Measurements from ENCODE around the gene SMG6. TPM values are rescaled to one million over a fixed set of nuclear protein-coding genes. Genes with fewer than 3 reads are reported as not detected.
A peak's percentile ranks its signal among the peaks of the same experiment; 100 is the strongest.

Gene SMG6
- total RNA-seq, 1 experiment from 2014 or later: 28.6 TPM

DNA sequence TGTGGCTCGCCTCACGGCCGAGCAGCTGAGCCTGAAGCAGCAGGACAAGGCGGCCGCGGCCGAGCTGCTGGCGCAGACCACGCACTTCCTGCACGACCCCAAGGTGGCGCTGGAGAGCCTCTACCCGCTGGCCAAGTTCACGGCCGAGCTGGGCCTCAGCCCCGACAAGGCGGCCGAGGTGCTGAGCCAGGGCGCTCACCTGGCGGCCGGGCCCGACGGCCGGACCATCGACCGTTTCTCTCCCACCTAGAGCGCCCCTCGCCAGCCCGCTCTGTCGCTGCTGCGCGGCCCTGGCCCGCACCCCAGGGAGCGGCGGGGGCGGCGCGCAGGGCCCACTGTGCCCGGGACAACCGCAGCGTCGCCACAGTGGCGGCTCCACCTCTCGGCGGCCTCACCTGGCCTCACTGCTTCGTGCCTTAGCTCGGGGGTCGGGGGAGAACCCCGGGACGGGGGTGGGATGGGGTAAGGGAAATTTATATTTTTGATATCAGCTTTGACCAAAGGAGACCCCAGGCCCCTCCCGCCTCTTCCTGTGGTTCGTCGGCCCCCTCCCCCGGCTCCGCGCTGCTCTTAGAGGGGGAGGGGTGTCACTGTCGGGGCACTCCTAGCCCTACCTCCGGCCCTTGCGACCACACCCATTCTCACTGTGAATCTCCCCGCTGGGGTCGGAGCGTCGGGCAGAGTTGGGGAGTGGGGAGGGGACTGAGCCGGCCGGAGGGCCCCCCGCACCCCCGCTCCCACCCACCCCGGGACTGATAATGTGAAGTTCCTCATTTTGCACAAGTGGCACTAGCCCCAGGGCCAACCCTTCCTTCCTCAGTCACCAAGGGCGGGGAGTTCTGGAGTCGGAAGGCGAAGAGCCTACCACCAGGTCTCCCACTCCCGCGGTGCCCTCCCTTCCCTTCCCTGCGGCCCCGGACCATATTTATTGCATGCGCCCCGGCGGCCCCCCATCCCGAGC, 244.7 kb downstream of the SMG6 start:
- peaks cover 37% of the 10 kb centered on the region for H3K27me3 ChIP-seq (ENCODE audit: insufficient read depth, low read length)
- H3K4me2 ChIP-seq (ENCODE audit: insufficient read depth, insufficient read length, low read length): peak overlapping the region; percentile 29
- peak overlapping the region in 1 of 2 experiments; percentile 50; a peak in 1 of 5 replicates for H3K4me3 Mint-ChIP-seq
- H3K27ac Mint-ChIP-seq: no peak overlapping the region
- no peak overlapping the region for H2AFZ ChIP-seq (ENCODE audit: low read length)
- peaks cover 56% of the 10 kb centered on the region for H3K27me3 Mint-ChIP-seq (ENCODE audit: low read depth)
- WGBS (ENCODE audit: extremely low coverage, insufficient read length, low lambda C conversion rate): no CpG with 5 or more reads among the region's 78 CpGs
- H2BK12ac ChIP-seq (ENCODE audit: insufficient read length, low read depth, low read length): no peak overlapping the region
- H3K23ac ChIP-seq (ENCODE audit: insufficient read length, low read depth, low read length): no peak overlapping the region
- no peak overlapping the region for H2BK120ac ChIP-seq (ENCODE audit: low read depth, low read length, poor library complexity, severe bottlenecking)
- H4K20me1 ChIP-seq (ENCODE audit: control insufficient read depth, insufficient read depth, insufficient read length): peaks cover 4% of the 10 kb centered on the region
- DNase-seq: peak; percentile 91
- no peak overlapping the region for H3K27ac ChIP-seq (ENCODE audit: insufficient read length, low read depth, low read length)
- H3K9ac ChIP-seq (ENCODE audit: extremely low read depth, insufficient read length, low read length): no peak overlapping the region
- H4K8ac ChIP-seq (replicated peaks; ENCODE audit: insufficient read length, low read depth, low read length): no peak overlapping the region
- H2AK5ac ChIP-seq (ENCODE audit: insufficient read length, low read length): no peak overlapping the region
- peaks cover 5% of the 10 kb centered on the region; the same call in 1 of the 2 replicates for H3K4me1 ChIP-seq (ENCODE audit: insufficient read depth, low read length)
- H2BK15ac ChIP-seq (ENCODE audit: low read depth, low read length): no peak overlapping the region
- H3K18ac ChIP-seq (ENCODE audit: insufficient read length, low read depth, low read length): no peak overlapping the region
- TF ChIP-seq, protein P1, sequence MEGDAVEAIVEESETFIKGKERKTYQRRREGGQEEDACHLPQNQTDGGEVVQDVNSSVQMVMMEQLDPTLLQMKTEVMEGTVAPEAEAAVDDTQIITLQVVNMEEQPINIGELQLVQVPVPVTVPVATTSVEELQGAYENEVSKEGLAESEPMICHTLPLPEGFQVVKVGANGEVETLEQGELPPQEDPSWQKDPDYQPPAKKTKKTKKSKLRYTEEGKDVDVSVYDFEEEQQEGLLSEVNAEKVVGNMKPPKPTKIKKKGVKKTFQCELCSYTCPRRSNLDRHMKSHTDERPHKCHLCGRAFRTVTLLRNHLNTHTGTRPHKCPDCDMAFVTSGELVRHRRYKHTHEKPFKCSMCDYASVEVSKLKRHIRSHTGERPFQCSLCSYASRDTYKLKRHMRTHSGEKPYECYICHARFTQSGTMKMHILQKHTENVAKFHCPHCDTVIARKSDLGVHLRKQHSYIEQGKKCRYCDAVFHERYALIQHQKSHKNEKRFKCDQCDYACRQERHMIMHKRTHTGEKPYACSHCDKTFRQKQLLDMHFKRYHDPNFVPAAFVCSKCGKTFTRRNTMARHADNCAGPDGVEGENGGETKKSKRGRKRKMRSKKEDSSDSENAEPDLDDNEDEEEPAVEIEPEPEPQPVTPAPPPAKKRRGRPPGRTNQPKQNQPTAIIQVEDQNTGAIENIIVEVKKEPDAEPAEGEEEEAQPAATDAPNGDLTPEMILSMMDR (conservative IDR thresholded peaks at IDR 0.05): peak; percentile 90
- H3K9me3 ChIP-seq (ENCODE audit: control insufficient read depth, low read depth, low read length): no peaks in the 10 kb centered on the region
- H3K23me2 ChIP-seq (ENCODE audit: insufficient read length, low read depth, low read length, poor library complexity, severe bottlenecking): peaks cover 9% of the 10 kb centered on the region
- H3K4me1 Mint-ChIP-seq: peaks cover 20 to 34% of the 10 kb centered on the region in 2 experiments
- H3K9me3 Mint-ChIP-seq: no peaks in the 10 kb centered on the region
- no peak overlapping the region for H3K4ac ChIP-seq (ENCODE audit: low read depth, low read length)
- H3K36me3 Mint-ChIP-seq (ENCODE audit: insufficient read depth in 1 of 3, low read depth in 3 of 3): peaks cover 0 to 19% (median 7%) of the 10 kb centered on the region in 3 experiments; a peak in 6 of 7 replicates
- no peak overlapping the region for H3K14ac ChIP-seq (ENCODE audit: insufficient read depth, low read length)
- no peak overlapping the region for H2BK5ac ChIP-seq (ENCODE audit: insufficient read length, low read length)
- H4K5ac ChIP-seq (ENCODE audit: insufficient read length, low read depth, low read length): no peak overlapping the region
- H3K79me2 ChIP-seq (ENCODE audit: insufficient read depth, low read length): no peaks in the 10 kb centered on the region
- H2BK20ac ChIP-seq (ENCODE audit: low read depth, low read length, poor library complexity, severe bottlenecking): no peak overlapping the region
- H3K79me1 ChIP-seq (ENCODE audit: insufficient read depth, low read depth, low read length, poor library complexity, severe bottlenecking): no peaks in the 10 kb centered on the region
- no peak overlapping the region for H3T11ph ChIP-seq (ENCODE audit: low read length)
- H3K56ac ChIP-seq (ENCODE audit: insufficient read length, low read depth, low read length): no peak overlapping the region
- no peak overlapping the region for H4K91ac ChIP-seq (ENCODE audit: insufficient read length, low read depth, low read length)
